Cardiac muscle cell (in vitro differentiated cells and primary cell): ENCODE results near the gene PPP2R3B. TPM values are rescaled to one million over a fixed set of nuclear protein-coding genes. Genes with fewer than 3 reads are reported as not detected.

ENCODE experiments used
- DNase-seq, 2 donors: peaks; one replicate each; pipeline versions ENCODE4 v3.0.0 to v3.0.0-alpha.2; 2010 to 2017; ENCODE audit warnings: low read depth in 1 of 2, low spot score in 1 of 2
- H3K27ac ChIP-seq: fragments of 200-600 bp; sonication (generic); 2 replicates; pipeline ENCODE4 v1.5.1; 2016
- H3K27me3 ChIP-seq: fragments of 200-600 bp; sonication (generic); 2 replicates; pipeline ENCODE4 v1.6.0; 2016; ENCODE audit warnings: control low read depth
- H3K36me3 ChIP-seq: fragments of 200-600 bp; sonication (generic); 2 replicates; pipeline ENCODE4 v1.5.1; 2016; ENCODE audit warnings: control low read depth
- H3K4me1 ChIP-seq: fragments of 200-600 bp; sonication (generic); 2 replicates; pipeline ENCODE4 v1.8.1; 2017; ENCODE audit warnings: low read depth, mild to moderate bottlenecking, mixed run types
- H3K4me3 ChIP-seq: fragments of 200-600 bp; sonication (generic); 2 replicates; pipeline ENCODE4 v1.5.1; 2016; ENCODE audit warnings: mild to moderate bottlenecking
- H3K9me3 ChIP-seq: fragments of 200-600 bp; sonication (generic); 2 replicates; pipeline ENCODE4 v1.5.1; 2017; ENCODE audit warnings: low read depth, mild to moderate bottlenecking, control low read depth
- CTCF ChIP-seq: IDR thresholded peaks from 2 replicates; pipeline ENCODE4 v1.5.1; 2012; ENCODE audit warnings: low read depth, mild to moderate bottlenecking, low read length
- polyA plus RNA-seq: library from polyadenylated mRNA; unstranded; fragments of >200 nt; fragmentation: Nextera tagmentation; extraction: Ambion mirVana; gene quantifications from 2 replicates; pipeline ENCODE4 v1.2.1, GENCODE V29; 2016
- total RNA-seq: library from RNA; depleted of rRNA; stranded (reverse); fragments of >200 nt; gene quantifications from 2 replicates; pipeline ENCODE4 v1.2.3, GENCODE V29; 2016

Gene PPP2R3B
- total and polyA plus RNA-seq, 2 experiments from 2014 or later: 142 to 155 TPM

- no peak for TF ChIP-seq CTCF
- peaks cover 5% of the 10 kb centered on the region for H3K36me3 ChIP-seq
- H3K9me3 ChIP-seq: no peaks in the 10 kb centered on the region
- no peak overlapping the region for H3K4me3 ChIP-seq
- no peaks in the 10 kb centered on the region for H3K4me1 ChIP-seq
- H3K27ac ChIP-seq: no peak overlapping the region
- no peaks in the 10 kb centered on the region for H3K27me3 ChIP-seq
- DNase-seq: no peak
Observed at GRCh38 chrX:336227-336626, 50.5 kb downstream of the PPP2R3B start.

- Histone ChIP-seq H3K4me1 (no peaks in the 10 kb centered on the region), H3K27ac (no peak overlapping the region), H3K36me3 (peaks cover 5% of the 10 kb centered on the region), H3K9me3 (no peaks in the 10 kb centered on the region), H3K27me3 (no peaks in the 10 kb centered on the region), H3K4me3 (no peak overlapping the region)
- TF ChIP-seq CTCF: no peak
- DNase-seq: no peak
Observed at GRCh38 chrX:335758-336155, 51.0 kb downstream of the PPP2R3B start.

GRCh38 chrX:334971-335757 lies 51.5 kb downstream of the PPP2R3B start:
- H3K4me3 ChIP-seq: no peak overlapping the region
- DNase-seq: no peak
- H3K27ac ChIP-seq: peak overlapping the region; percentile 23
- H3K4me1 ChIP-seq: no peaks in the 10 kb centered on the region
- TF ChIP-seq CTCF: no peak
- H3K27me3 ChIP-seq: no peaks in the 10 kb centered on the region
- H3K9me3 ChIP-seq: no peaks in the 10 kb centered on the region
- peaks cover 5% of the 10 kb centered on the region for H3K36me3 ChIP-seq

- DNase-seq: no peak
- Histone ChIP-seq H3K4me3 (no peak overlapping the region), H3K4me1 (no peaks in the 10 kb centered on the region), H3K36me3 (peaks cover 5% of the 10 kb centered on the region), H3K9me3 (no peaks in the 10 kb centered on the region), H3K27me3 (no peaks in the 10 kb centered on the region), H3K27ac (no peak overlapping the region)
- no peak for TF ChIP-seq CTCF
Observed at GRCh38 chrX:334331-334891, 52.3 kb downstream of the PPP2R3B start.

GRCh38 chrX:333611-334311 lies 52.9 kb downstream of the PPP2R3B start:
- Histone ChIP-seq H3K4me1 (no peaks in the 10 kb centered on the region), H3K9me3 (no peaks in the 10 kb centered on the region), H3K4me3 (no peak overlapping the region), H3K36me3 (peaks cover 5% of the 10 kb centered on the region), H3K27me3 (no peaks in the 10 kb centered on the region), H3K27ac (no peak overlapping the region)
- TF ChIP-seq CTCF: no peak
- DNase-seq: no peak
